Tibial nerve (tissue), 3 donors: ENCODE data around the gene ITPRID2.

Experiments
- POLR2A ChIP-seq, 2 donors: fragments of 450-650 bp; IDR thresholded peaks; one replicate each; pipeline ENCODE4 v1.6.1; 2017; ENCODE audit warnings: antibody characterized with exemption in 2 of 2, mild to moderate bottlenecking in 2 of 2, moderate library complexity in 2 of 2
- TF ChIP-seq, protein P1 (sequence below), 5 experiments: fragments of 200-600 bp in 3 of 5; fragments of 450-650 bp in 2 of 5; sonication (generic) in 3 of 5; IDR thresholded peaks; one replicate each; pipeline ENCODE4 v1.5.1; 2016 to 2019; ENCODE audit warnings: antibody characterized with exemption in 5 of 5, mild to moderate bottlenecking in 3 of 5, moderate library complexity in 2 of 5

DNA sequence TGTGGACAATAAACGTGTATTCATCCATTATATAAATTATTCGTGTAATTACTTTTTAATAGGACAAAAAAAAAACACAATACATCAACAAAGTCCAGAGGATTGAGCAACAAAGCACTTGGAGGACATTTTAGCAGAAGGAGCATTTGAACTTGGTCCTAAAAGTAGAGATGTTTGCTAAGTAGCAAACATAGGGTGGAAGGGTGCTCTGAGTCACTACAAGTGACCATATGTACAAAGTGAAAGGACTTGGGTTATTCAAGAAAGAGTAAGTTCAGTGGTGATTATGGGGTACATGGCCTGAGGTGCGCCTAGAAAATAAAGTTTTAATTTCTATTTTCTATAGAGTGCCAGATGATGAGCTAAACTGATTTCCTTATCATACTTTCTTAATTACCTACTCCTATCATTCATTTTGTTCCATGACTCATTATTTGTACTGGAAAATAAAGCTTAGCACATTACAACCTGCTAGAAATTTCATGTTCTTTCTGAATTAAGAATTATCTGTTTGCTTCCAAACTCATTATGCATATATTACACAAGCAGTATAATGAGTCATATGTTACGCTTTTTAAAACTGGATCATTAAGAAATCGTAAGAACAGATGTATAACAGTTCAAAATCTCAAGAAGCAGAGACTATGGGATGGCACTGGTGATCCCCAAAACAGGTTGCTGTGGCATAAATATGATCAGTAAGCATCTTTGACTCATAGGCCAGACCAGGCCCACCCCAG, 81.1 kb downstream of the ITPRID2 start:
- TF ChIP-seq, protein P1, sequence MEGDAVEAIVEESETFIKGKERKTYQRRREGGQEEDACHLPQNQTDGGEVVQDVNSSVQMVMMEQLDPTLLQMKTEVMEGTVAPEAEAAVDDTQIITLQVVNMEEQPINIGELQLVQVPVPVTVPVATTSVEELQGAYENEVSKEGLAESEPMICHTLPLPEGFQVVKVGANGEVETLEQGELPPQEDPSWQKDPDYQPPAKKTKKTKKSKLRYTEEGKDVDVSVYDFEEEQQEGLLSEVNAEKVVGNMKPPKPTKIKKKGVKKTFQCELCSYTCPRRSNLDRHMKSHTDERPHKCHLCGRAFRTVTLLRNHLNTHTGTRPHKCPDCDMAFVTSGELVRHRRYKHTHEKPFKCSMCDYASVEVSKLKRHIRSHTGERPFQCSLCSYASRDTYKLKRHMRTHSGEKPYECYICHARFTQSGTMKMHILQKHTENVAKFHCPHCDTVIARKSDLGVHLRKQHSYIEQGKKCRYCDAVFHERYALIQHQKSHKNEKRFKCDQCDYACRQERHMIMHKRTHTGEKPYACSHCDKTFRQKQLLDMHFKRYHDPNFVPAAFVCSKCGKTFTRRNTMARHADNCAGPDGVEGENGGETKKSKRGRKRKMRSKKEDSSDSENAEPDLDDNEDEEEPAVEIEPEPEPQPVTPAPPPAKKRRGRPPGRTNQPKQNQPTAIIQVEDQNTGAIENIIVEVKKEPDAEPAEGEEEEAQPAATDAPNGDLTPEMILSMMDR (IDR thresholded peaks at IDR 0.05), result no peak
- no peak for TF ChIP-seq POLR2A (IDR thresholded peaks at IDR 0.05)
